ENCODE results near the gene WDR37. TPM values are rescaled to one million over a fixed set of nuclear protein-coding genes. Genes with fewer than 3 reads are reported as not detected.
A peak's percentile ranks its signal among the peaks of the same experiment; 100 is the strongest.

Gene WDR37
- total and polyA plus RNA-seq, 9 of the 15 experiments (the other 6 are each of a cell fraction or from before 2014, with no cell fraction given), result 2.3 to 11.6 (median 6.7) TPM

- Histone ChIP-seq H4K20me1 (replicated peaks; ENCODE audit: control insufficient read depth, insufficient read depth, low read length) (peaks cover 22% of the 10 kb centered on the region), H3K36me3 (ENCODE audit: control insufficient read depth, insufficient read depth, low read length) (peaks cover 15% of the 10 kb centered on the region), H3K4me1 (replicated peaks in 1 of 2; ENCODE audit: control insufficient read depth in 2 of 2, insufficient read depth in 2 of 2, low read length in 2 of 2) (peaks cover 0 to 19% of the 10 kb centered on the region in 2 experiments; a peak in 3 of 5 replicates), H3K9ac (ENCODE audit: insufficient read depth in 1 of 2, low read depth in 2 of 2, low read length in 2 of 2) (no peak overlapping the region), H3K9me1 (ENCODE audit: control insufficient read depth, insufficient read depth, low read length) (no peaks in the 10 kb centered on the region), H3K27ac (ENCODE audit: extremely low read depth, low read depth, low read length) (no peak overlapping the region), H3K9me3 (replicated peaks; ENCODE audit: control insufficient read depth, insufficient read depth, low read depth, low read length) (peaks cover 3% of the 10 kb centered on the region; the same call in 1 of the 2 replicates), H3K4me3 (no peak overlapping the region), H3K79me2 (ENCODE audit: control insufficient read depth, insufficient read depth, low read length) (0 out of 3 replicates have a peak, but pooled peaks cover 2% of the 10 kb centered on the region), H3K27me3 (ENCODE audit: control insufficient read depth in 2 of 2, insufficient read depth in 2 of 2, low read length in 2 of 2) (peaks cover 21 to 40% of the 10 kb centered on the region in 2 experiments; a peak in 4 of 5 replicates), H3K4me2 (ENCODE audit: insufficient read depth, low read length) (no peak overlapping the region), H2AFZ (ENCODE audit: low read depth, low read length) (no peak overlapping the region)
- ChIA-PET POLR2A (interaction anchor here (0.6 kb wide), 1 partner anchor 20 kb away, joined by 3 read pairs; no protein-coding TSS in a partner anchor), CTCF (ENCODE audit: low intra/inter-chr PET ratio) (no interaction called here)
- ATAC-seq (no peak), FAIRE-seq (no peak), DNase-seq (ENCODE audit: extremely low read depth in 1 of 4, low spot score in 3 of 4) (no peak)
- TF ChIP-seq ZBTB11 (CRISPR knock-in tag; IDR thresholded peaks at IDR 0.05), result no peak
- TF ChIP-seq ZNF512 (tag; IDR thresholded peaks at IDR 0.05), result no peak
- TF ChIP-seq POLR2G (IDR thresholded peaks at IDR 0.05; ENCODE audit: low read depth, low read length), result 0 out of 2 replicates have a peak, but pooled peaks have one; percentile 19
- no TSS peak for BruUV-seq (replicated peaks)
- intact Hi-C loops (cut with micrococcal nuclease), result no loop called here
- in situ Hi-C loops (cut with MboI), result no loop called here
- WGBS (ENCODE audit: insufficient coverage, low coverage, missing lambda C conversion rate), result 44% methylated on average over 9 of the region's 9 CpGs
These were observed 110.7 kb downstream of the WDR37 start for GRCh38 chr10:1166828-1167275.

Measured in K562 (cell line).